Panc1 (cell line): ENCODE results near the gene ZNF484. TPM values are rescaled to one million over a fixed set of nuclear protein-coding genes. Genes with fewer than 3 reads are reported as not detected.
"Not testable (repeated sequence)": the region's sequence is repeated elsewhere in the genome, so short reads cannot be mapped to it uniquely, and the experiment has no call there.

ENCODE experiments used
- ATAC-seq: fragments of 200-7000 bp; cut with Tn5 transposase; 2 replicates; pipeline ENCODE4 v1.9.1; 2020; ENCODE audit warnings: mild to moderate bottlenecking, moderate library complexity
- BruUV-seq: library from RNA; stranded (reverse); fragments of 400-500 nt; replicated peaks from 2 replicates; lab custom pipeline; 2021; lab: Mats Ljungman, UMichigan
- CTCF ChIA-PET: fragments of 300-600 bp; sonication (Branson Sonifier 250); formaldehyde crosslinking; loops from one replicate; lab custom pipeline; 2022; ENCODE audit warnings: antibody characterized with exemption; lab: Charles Lee
- POLR2A ChIA-PET: fragments of 300-600 bp; sonication (Branson Sonifier 250); formaldehyde crosslinking; loops from one replicate; lab custom pipeline; 2022; ENCODE audit warnings: antibody characterized with exemption; lab: Charles Lee
- DNase-seq: peaks from one replicate; pipeline ENCODE4 v3.0.0-alpha.2; 2010; ENCODE audit warnings: low read depth, low spot score
- H3K27ac ChIP-seq: 2 replicates; pipeline ENCODE4 v1.5.1; 2011; ENCODE audit warnings: mild to moderate bottlenecking, low read length, inconsistent platforms
- H3K27me3 ChIP-seq: fragments of 200-500 bp; sonication (Bioruptor generic); 2 replicates; pipeline ENCODE4 v1.6.0; 2014; ENCODE audit warnings: low read length, inconsistent platforms; ENCODE audit not compliant: control insufficient read depth, insufficient read depth
- H3K36me3 ChIP-seq: fragments of 200-500 bp; sonication (Bioruptor generic); 2 replicates; pipeline ENCODE4 v1.5.1; 2014; ENCODE audit warnings: inconsistent platforms, mild to moderate bottlenecking, low read length, moderate library complexity; ENCODE audit not compliant: control insufficient read depth, insufficient read depth
- H3K4me1 ChIP-seq: 2 replicates; pipeline ENCODE4 v1.5.1; 2011; ENCODE audit warnings: inconsistent platforms, mild to moderate bottlenecking, low read length, moderate library complexity; ENCODE audit not compliant: control insufficient read depth, insufficient read depth
- H3K4me3 ChIP-seq, 2 experiments: 2 replicates each; pipeline ENCODE4 v1.5.1; 2011 to 2012; ENCODE audit warnings: low read depth in 2 of 2, low read length in 2 of 2, mild to moderate bottlenecking in 2 of 2, inconsistent platforms in 1 of 2, moderate library complexity in 1 of 2
- H3K9me3 ChIP-seq: fragments of 200-500 bp; sonication (Bioruptor generic); 2 replicates; pipeline ENCODE4 v1.5.1; 2014; ENCODE audit warnings: low read depth, mild to moderate bottlenecking, inconsistent platforms, low read length, moderate library complexity; ENCODE audit not compliant: control insufficient read depth, insufficient read depth
- CTCF ChIP-seq: fragments of 450-650 bp; IDR thresholded peaks from 2 replicates; pipeline ENCODE4 v1.5.1; 2017; ENCODE audit warnings: mild to moderate bottlenecking
- POLR2AphosphoS5 ChIP-seq: IDR thresholded peaks from 2 replicates; pipeline ENCODE4 v1.6.1; 2012; ENCODE audit warnings: mild to moderate bottlenecking, low read depth, low read length, moderate library complexity
- REST ChIP-seq, 2 experiments: IDR thresholded peaks; 2 replicates each; pipeline ENCODE4 v1.6.1; 2011 to 2012; ENCODE audit warnings: low read depth in 2 of 2, control low read depth in 1 of 2, low read length in 1 of 2, mild to moderate bottlenecking in 1 of 2, moderate library complexity in 1 of 2; ENCODE audit not compliant: insufficient read depth in 1 of 2
- SIN3A ChIP-seq: IDR thresholded peaks from 2 replicates; pipeline ENCODE4 v1.6.1; 2012; ENCODE audit warnings: low read depth, mild to moderate bottlenecking, low read length, moderate library complexity, borderline replicate concordance; ENCODE audit not compliant: insufficient read depth
- TCF7L2 ChIP-seq: IDR thresholded peaks from 2 replicates; pipeline ENCODE4 v1.6.1; 2011; ENCODE audit warnings: mild to moderate bottlenecking, low read depth, low read length, inconsistent platforms
- in situ Hi-C: cut with HindIII; loops from 2 replicates; pipeline ENCODE4 v1.10.0; 2016; ENCODE audit warnings: low sequenced_read_pairs, low pct_unique_long_range_greater_than_20kb
- intact Hi-C: fragments of 100-400 bp; cut with micrococcal nuclease; formaldehyde crosslinking; loops from one replicate; pipeline ENCODE4 v1.10.0; 2022; ENCODE audit not compliant: unreplicated experiment
- total RNA-seq: library from RNA; stranded (reverse); gene quantifications from one replicate; pipeline ENCODE4 v1.2.1, GENCODE V29; 2021; ENCODE audit not compliant: unreplicated experiment

Gene ZNF484
- total RNA-seq, 1 experiment from 2014 or later, result 5.4 TPM

- intact Hi-C loops, result no loop called here
- TF ChIP-seq POLR2AphosphoS5, result no peak
- no peak for TF ChIP-seq SIN3A
- TF ChIP-seq CTCF, result no peak
- TF ChIP-seq TCF7L2, result no peak
- TF ChIP-seq REST (IDR thresholded peaks at IDR 0.05; ENCODE audit: insufficient read depth in 1 of 2, low read depth in 2 of 2, low read length in 1 of 2), result no peak
- ChIA-PET POLR2A (no interaction called here), CTCF (no interaction called here)
- in situ Hi-C loops, result no loop called here
- H3K27ac ChIP-seq, result no peak overlapping the region
- no peak for DNase-seq
- no peak for ATAC-seq
- no peaks in the 10 kb centered on the region for H3K36me3 ChIP-seq
- H3K27me3 ChIP-seq, result no peaks in the 10 kb centered on the region
- no TSS peak for BruUV-seq
- H3K9me3 ChIP-seq, result no peaks in the 10 kb centered on the region
- no peaks in the 10 kb centered on the region for H3K4me1 ChIP-seq
- no peak overlapping the region for H3K4me3 ChIP-seq
These were observed 17.0 kb upstream of the ZNF484 start for GRCh38 chr9:92894711-92895362.

- CTCF ChIA-PET, result not testable (repeated sequence)
These were observed 16.2 kb upstream of the ZNF484 start for GRCh38 chr9:92893916-92894610.

GRCh38 chr9:92892276-92892675, 14.4 kb upstream of the ZNF484 start:
- ATAC-seq, H3K27me3 ChIP-seq, H3K36me3 ChIP-seq, H3K4me1 ChIP-seq, H3K4me3 ChIP-seq, DNase-seq, intact Hi-C loops, BruUV-seq, H3K9me3 ChIP-seq, in situ Hi-C loops, POLR2A ChIA-PET, CTCF ChIA-PET, H3K27ac ChIP-seq: not testable (repeated sequence)

More at GRCh38 chr9:92893916-92894610, 16.2 kb upstream of the ZNF484 start:
- DNase-seq, H3K27ac ChIP-seq, H3K4me3 ChIP-seq, POLR2A ChIA-PET, BruUV-seq, in situ Hi-C loops, intact Hi-C loops, H3K36me3 ChIP-seq, H3K27me3 ChIP-seq, ATAC-seq, H3K4me1 ChIP-seq, H3K9me3 ChIP-seq: not testable (repeated sequence)
